GM12878 (cell line): Measurements from ENCODE around the gene DLG2. TPM values are rescaled to one million over a fixed set of nuclear protein-coding genes. Genes with fewer than 3 reads are reported as not detected.

Experiments used
- ATAC-seq: fragments of 200-7000 bp; cut with Tn5 transposase; 3 replicates; pipeline ENCODE4 v1.9.1; 2020; ENCODE audit warnings: mild to moderate bottlenecking, moderate library complexity
- BruUV-seq: library from RNA; stranded (reverse); fragments of 400-500 nt; replicated peaks from 2 replicates; lab custom pipeline; 2021; lab: Mats Ljungman, UMichigan
- CTCF ChIA-PET: fragments of 300-600 bp; sonication (Branson Sonifier 250); formaldehyde crosslinking; extraction: SDS; loops from one replicate; lab custom pipeline; 2021; ENCODE audit warnings: inconsistent platforms; lab: Yijun Ruan, JAX
- POLR2A ChIA-PET: fragments of 350-600 bp; formaldehyde crosslinking; extraction: SDS; loops from one replicate; lab custom pipeline; 2021; ENCODE audit warnings: inconsistent platforms; lab: Charles Lee
- RAD21 ChIA-PET: fragments of 300-600 bp; sonication (Branson Sonifier 250); formaldehyde crosslinking; loops from one replicate; lab custom pipeline; 2023; ENCODE audit warnings: antibody characterized with exemption; ENCODE audit not compliant: unreplicated experiment; lab: Charles Lee
- SMC1A ChIA-PET: fragments of 300-600 bp; sonication (Branson Sonifier 250); formaldehyde crosslinking; loops from one replicate; lab custom pipeline; 2023; ENCODE audit not compliant: unreplicated experiment, uncharacterized antibody; lab: Charles Lee
- DNase-seq: peaks from one replicate; pipeline ENCODE4 v3.0.0-alpha.2; 2011; ENCODE audit warnings: low read depth, low spot score
- FAIRE-seq: peaks from 3 replicates; lab custom pipeline; 2011; peaks lifted over from hg19 to GRCh38; lab: Jason Lieb, UNC
- H2AFZ ChIP-seq: 2 replicates; pipeline ENCODE4 v1.6.0; 2011; ENCODE audit warnings: low read depth, low read length, control low read depth; ENCODE audit not compliant: control insufficient read depth
- H3K27ac ChIP-seq: 2 replicates; pipeline ENCODE4 v1.5.1; 2011; ENCODE audit warnings: control low read depth; ENCODE audit not compliant: control insufficient read depth, insufficient read depth
- H3K27me3 ChIP-seq, 2 experiments: replicated peaks in 1 of 2; 2 replicates each; pipeline versions ENCODE4 v1.6.0 to v1.6.1; 2011; ENCODE audit warnings: low read length in 1 of 2; ENCODE audit not compliant: control insufficient read depth in 2 of 2, insufficient read depth in 2 of 2
- H3K36me3 ChIP-seq, 2 experiments: 2 replicates each; pipeline ENCODE4 v1.5.1; 2011; ENCODE audit warnings: low read length in 1 of 2; ENCODE audit not compliant: control insufficient read depth in 2 of 2, insufficient read depth in 2 of 2
- H3K4me1 ChIP-seq: 2 replicates; pipeline ENCODE4 v1.6.1; 2011; ENCODE audit warnings: mild to moderate bottlenecking, low read length, moderate library complexity, mixed read lengths; ENCODE audit not compliant: control insufficient read depth, insufficient read depth
- H3K4me2 ChIP-seq: 2 replicates; pipeline ENCODE4 v1.6.0; 2011; ENCODE audit warnings: control low read depth; ENCODE audit not compliant: control insufficient read depth, insufficient read depth
- H3K4me3 ChIP-seq: fragments of 200-600 bp; sonication (generic); 2 replicates; pipeline ENCODE4 v1.5.1; 2016
- H3K79me2 ChIP-seq: 2 replicates; pipeline ENCODE4 v1.6.0; 2011; ENCODE audit warnings: low read length; ENCODE audit not compliant: control insufficient read depth, insufficient read depth
- H3K9ac ChIP-seq: 2 replicates; pipeline ENCODE4 v1.8.0; 2011; ENCODE audit warnings: low read length, control low read depth, mixed read lengths; ENCODE audit not compliant: control insufficient read depth, insufficient read depth
- H3K9me3 ChIP-seq: replicated peaks from 3 replicates; pipeline ENCODE4 v1.5.1; 2011; ENCODE audit warnings: mild to moderate bottlenecking, low read length; ENCODE audit not compliant: control insufficient read depth, insufficient read depth
- H4K20me1 ChIP-seq: 2 replicates; pipeline ENCODE4 v1.6.0; 2011; ENCODE audit not compliant: control insufficient read depth, insufficient read depth
- BCL11A ChIP-seq: IDR thresholded peaks from 2 replicates; pipeline ENCODE4 v1.6.1; 2011; ENCODE audit warnings: low read depth, low read length
- ETV6 ChIP-seq, 2 experiments: fragments of 450-650 bp in 1 of 2; IDR thresholded peaks in 1 of 2; conservative IDR thresholded peaks in 1 of 2; 2 replicates each; pipeline ENCODE4 v1.6.1; 2014; ENCODE audit warnings: antibody characterized with exemption in 1 of 2, borderline replicate concordance in 1 of 2, low read depth in 1 of 2, mild to moderate bottlenecking in 1 of 2, moderate library complexity in 1 of 2
- SMAD1 ChIP-seq: fragments of 450-650 bp; IDR thresholded peaks from 2 replicates; pipeline ENCODE4 v1.6.1; 2018; ENCODE audit warnings: mild to moderate bottlenecking, low read depth; ENCODE audit not compliant: partially characterized antibody
- SPI1 ChIP-seq: IDR thresholded peaks from 2 replicates; pipeline ENCODE4 v1.6.1; 2011; ENCODE audit warnings: low read depth, mild to moderate bottlenecking, low read length, moderate library complexity, borderline replicate concordance; ENCODE audit not compliant: insufficient read depth
- WGBS: methylation state at CpG from one replicate; pipeline ENCODE4 v1.1.6; 2016; ENCODE audit warnings: low lambda C conversion rate; ENCODE audit not compliant: insufficient replicate concordance, insufficient coverage; ENCODE audit errors: missing lambda C conversion rate; 5-methylcytosine and 5-hydroxymethylcytosine counted together
- in situ Hi-C: fragments of 300-500 bp; cut with MboI; formaldehyde crosslinking; loops from 9 replicates; pipeline ENCODE4 v1.14.3; 2018; ENCODE audit warnings: mixed read lengths
- intact Hi-C: fragments of 100-400 bp; cut with micrococcal nuclease; formaldehyde crosslinking; loops from one replicate; pipeline ENCODE4 v1.14.2; 2022; ENCODE audit not compliant: unreplicated experiment
- polyA plus RNA-seq, 11 experiments: library from polyadenylated mRNA; depleted of rRNA in 4 of 11; unstranded in 6 of 11; stranded (reverse) in 5 of 11; fragments of >200 nt; fragmentation: Nextera tagmentation in 4 of 11; fragmentation: Illumina TruSeq in 1 of 11; extraction: Ambion mirVana in 4 of 11; extraction: Trizol in 1 of 11; gene quantifications; 1 replicate in 1 of 11; 2 replicates in 10 of 11; pipeline versions ENCODE4 v1.2.1 to v1.2.3, GENCODE V29; 2011 to 2016; ENCODE audit warnings: inconsistent platforms in 2 of 11, missing spikeins in 2 of 11, low read depth in 1 of 11
- total RNA-seq, 4 experiments: library from RNA; depleted of rRNA in 3 of 4; stranded (reverse); fragments of >200 nt in 3 of 4; fragmentation: Illumina TruSeq in 1 of 4; extraction: Trizol in 1 of 4; gene quantifications; 2 replicates each; pipeline versions ENCODE4 v1.2.1 to v1.2.3, GENCODE V29; 2013 to 2021
- TF ChIP-seq, protein P1 (sequence below): fragments of 450-650 bp; IDR thresholded peaks from 2 replicates; pipeline ENCODE4 v1.6.1; 2017; ENCODE audit warnings: mild to moderate bottlenecking, moderate library complexity
- TF ChIP-seq, protein P2 (sequence below): IDR thresholded peaks from 2 replicates; pipeline ENCODE4 v1.6.1; 2012; ENCODE audit warnings: improper control_type of control experiment, low read depth, low read length; ENCODE audit not compliant: insufficient replicate concordance

DLG2 gene
- total and polyA plus RNA-seq, 10 of the 15 experiments (the other 5 are each of a cell fraction or from before 2014, with no cell fraction given) = 0.09 to 0.98 (median 0.35) TPM

DNA sequence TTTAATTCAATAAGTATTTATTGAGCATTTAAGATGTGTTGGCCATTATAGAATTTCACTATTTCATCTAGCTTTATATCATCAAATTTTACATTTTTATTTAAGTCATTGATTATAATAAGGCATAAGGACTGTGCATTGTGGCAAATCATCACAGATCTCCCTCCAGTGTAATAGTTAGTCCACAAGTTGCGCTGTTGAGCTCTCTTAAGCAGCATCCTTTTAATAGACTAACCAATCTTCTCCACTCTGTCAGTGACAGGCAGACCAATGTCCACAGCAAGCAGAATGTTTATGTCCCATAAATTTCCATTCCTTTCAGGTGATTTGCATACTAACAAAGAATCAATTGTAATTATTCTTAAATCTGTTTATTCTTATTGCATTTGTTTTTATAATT is 1745.7 kb downstream of the DLG2 start:
- 0 out of 3 replicates have a peak, but pooled peaks have one; percentile 49 for ATAC-seq
- POLR2A ChIA-PET = no interaction called here
- CTCF ChIA-PET = no interaction called here

More for the DNA sequence above, 1745.7 kb downstream of the DLG2 start:
- RAD21 ChIA-PET = no interaction called here
- H3K4me2 ChIP-seq = no peak overlapping the region
- no peaks in the 10 kb centered on the region for H4K20me1 ChIP-seq
- no TSS peak for BruUV-seq
- H3K79me2 ChIP-seq = no peaks in the 10 kb centered on the region
- no peak for FAIRE-seq
- SMC1A ChIA-PET = no interaction called here
- no peaks in the 10 kb centered on the region for H3K9me3 ChIP-seq
- H3K27me3 ChIP-seq = no peaks in the 10 kb centered on the region
- TF ChIP-seq BCL11A = no peak
- TF ChIP-seq, protein P1, sequence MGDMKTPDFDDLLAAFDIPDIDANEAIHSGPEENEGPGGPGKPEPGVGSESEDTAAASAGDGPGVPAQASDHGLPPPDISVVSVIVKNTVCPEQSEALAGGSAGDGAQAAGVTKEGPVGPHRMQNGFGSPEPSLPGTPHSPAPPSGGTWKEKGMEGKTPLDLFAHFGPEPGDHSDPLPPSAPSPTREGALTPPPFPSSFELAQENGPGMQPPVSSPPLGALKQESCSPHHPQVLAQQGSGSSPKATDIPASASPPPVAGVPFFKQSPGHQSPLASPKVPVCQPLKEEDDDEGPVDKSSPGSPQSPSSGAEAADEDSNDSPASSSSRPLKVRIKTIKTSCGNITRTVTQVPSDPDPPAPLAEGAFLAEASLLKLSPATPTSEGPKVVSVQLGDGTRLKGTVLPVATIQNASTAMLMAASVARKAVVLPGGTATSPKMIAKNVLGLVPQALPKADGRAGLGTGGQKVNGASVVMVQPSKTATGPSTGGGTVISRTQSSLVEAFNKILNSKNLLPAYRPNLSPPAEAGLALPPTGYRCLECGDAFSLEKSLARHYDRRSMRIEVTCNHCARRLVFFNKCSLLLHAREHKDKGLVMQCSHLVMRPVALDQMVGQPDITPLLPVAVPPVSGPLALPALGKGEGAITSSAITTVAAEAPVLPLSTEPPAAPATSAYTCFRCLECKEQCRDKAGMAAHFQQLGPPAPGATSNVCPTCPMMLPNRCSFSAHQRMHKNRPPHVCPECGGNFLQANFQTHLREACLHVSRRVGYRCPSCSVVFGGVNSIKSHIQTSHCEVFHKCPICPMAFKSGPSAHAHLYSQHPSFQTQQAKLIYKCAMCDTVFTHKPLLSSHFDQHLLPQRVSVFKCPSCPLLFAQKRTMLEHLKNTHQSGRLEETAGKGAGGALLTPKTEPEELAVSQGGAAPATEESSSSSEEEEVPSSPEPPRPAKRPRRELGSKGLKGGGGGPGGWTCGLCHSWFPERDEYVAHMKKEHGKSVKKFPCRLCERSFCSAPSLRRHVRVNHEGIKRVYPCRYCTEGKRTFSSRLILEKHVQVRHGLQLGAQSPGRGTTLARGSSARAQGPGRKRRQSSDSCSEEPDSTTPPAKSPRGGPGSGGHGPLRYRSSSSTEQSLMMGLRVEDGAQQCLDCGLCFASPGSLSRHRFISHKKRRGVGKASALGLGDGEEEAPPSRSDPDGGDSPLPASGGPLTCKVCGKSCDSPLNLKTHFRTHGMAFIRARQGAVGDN = no peak
- no peak for TF ChIP-seq SPI1
- TF ChIP-seq, protein P2, sequence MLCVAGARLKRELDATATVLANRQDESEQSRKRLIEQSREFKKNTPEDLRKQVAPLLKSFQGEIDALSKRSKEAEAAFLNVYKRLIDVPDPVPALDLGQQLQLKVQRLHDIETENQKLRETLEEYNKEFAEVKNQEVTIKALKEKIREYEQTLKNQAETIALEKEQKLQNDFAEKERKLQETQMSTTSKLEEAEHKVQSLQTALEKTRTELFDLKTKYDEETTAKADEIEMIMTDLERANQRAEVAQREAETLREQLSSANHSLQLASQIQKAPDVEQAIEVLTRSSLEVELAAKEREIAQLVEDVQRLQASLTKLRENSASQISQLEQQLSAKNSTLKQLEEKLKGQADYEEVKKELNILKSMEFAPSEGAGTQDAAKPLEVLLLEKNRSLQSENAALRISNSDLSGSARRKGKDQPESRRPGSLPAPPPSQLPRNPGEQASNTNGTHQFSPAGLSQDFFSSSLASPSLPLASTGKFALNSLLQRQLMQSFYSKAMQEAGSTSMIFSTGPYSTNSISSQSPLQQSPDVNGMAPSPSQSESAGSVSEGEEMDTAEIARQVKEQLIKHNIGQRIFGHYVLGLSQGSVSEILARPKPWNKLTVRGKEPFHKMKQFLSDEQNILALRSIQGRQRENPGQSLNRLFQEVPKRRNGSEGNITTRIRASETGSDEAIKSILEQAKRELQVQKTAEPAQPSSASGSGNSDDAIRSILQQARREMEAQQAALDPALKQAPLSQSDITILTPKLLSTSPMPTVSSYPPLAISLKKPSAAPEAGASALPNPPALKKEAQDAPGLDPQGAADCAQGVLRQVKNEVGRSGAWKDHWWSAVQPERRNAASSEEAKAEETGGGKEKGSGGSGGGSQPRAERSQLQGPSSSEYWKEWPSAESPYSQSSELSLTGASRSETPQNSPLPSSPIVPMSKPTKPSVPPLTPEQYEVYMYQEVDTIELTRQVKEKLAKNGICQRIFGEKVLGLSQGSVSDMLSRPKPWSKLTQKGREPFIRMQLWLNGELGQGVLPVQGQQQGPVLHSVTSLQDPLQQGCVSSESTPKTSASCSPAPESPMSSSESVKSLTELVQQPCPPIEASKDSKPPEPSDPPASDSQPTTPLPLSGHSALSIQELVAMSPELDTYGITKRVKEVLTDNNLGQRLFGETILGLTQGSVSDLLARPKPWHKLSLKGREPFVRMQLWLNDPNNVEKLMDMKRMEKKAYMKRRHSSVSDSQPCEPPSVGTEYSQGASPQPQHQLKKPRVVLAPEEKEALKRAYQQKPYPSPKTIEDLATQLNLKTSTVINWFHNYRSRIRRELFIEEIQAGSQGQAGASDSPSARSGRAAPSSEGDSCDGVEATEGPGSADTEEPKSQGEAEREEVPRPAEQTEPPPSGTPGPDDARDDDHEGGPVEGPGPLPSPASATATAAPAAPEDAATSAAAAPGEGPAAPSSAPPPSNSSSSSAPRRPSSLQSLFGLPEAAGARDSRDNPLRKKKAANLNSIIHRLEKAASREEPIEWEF = no peak
- TF ChIP-seq SMAD1 = no peak
- no peak for TF ChIP-seq ETV6 (conservative IDR thresholded peaks at IDR 0.05 in 1 of 2, IDR thresholded peaks at IDR 0.05 in 1 of 2; ENCODE audit: borderline replicate concordance in 1 of 2, low read depth in 1 of 2)
- H3K4me1 ChIP-seq = no peaks in the 10 kb centered on the region
- no peak overlapping the region for H3K4me3 ChIP-seq
- H3K36me3 ChIP-seq = no peaks in the 10 kb centered on the region
- no peak overlapping the region for H3K9ac ChIP-seq
- in situ Hi-C loops (no loop called here), intact Hi-C loops (no loop called here)
- no peak overlapping the region for H2AFZ ChIP-seq
- DNase-seq = no peak
- WGBS = 0% methylated on average over 1 of the region's 1 CpG
- no peak overlapping the region for H3K27ac ChIP-seq
